ENCODE measurements around the gene ZMAT2.
"Not testable (repeated sequence)": the region's sequence is repeated elsewhere in the genome, so short reads cannot be mapped to it uniquely, and the experiment has no call there.

ZMAT2 gene

GRCh38 chr5:140710899-140711552 is 10.8 kb downstream of the ZMAT2 start:
- peak; percentile 99 for DNase-seq

- DNase-seq: no peak
Observed at GRCh38 chr5:140711794-140712193, 11.5 kb downstream of the ZMAT2 start.

GRCh38 chr5:140713562-140714094 is 13.4 kb downstream of the ZMAT2 start:
- DNase-seq: no peak

DNA sequence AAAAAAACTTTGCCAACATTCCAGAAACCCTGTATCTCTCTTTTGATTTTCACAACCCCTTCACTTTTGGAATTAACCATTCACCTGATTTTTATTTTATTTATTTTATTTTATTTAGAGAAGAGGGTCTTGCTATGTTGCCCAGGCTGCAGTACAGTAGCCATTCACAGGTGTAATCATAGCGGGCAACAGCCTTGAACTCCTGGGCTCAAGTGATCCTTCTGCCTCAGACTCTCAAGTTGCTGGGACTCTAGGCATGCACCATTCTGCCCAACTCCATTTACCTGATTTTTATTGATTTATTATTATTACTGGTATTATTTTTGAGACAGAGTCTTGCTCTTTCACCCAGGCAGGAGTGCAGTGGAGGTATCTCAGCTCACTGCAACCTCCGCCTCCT is 16.0 kb downstream of the ZMAT2 start:
- DNase-seq: not testable (repeated sequence)

GRCh38 chr5:140718266-140718592 is 18.0 kb downstream of the ZMAT2 start:
- no peak for DNase-seq

DNA sequence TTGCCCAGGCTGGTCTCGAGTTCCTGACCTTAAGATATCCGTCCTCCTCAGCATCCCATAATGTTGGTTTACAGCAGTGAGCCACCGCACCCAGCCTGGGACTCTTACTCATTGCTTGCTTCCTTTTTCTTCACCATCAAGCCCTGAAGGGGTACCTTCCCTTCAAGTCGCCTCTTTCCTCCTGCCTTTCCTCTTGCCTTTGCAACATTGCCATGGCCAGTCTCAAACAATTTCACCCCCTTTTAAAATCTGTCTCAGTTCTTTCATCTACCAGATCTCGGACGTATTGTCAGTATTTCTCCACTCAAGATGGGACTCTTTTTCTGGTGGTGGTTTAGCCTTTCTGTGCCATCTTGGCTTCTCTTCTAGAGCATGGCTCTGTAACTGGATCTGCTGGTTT is 20.5 kb downstream of the ZMAT2 start:
- DNase-seq: peak; percentile 20

DNA sequence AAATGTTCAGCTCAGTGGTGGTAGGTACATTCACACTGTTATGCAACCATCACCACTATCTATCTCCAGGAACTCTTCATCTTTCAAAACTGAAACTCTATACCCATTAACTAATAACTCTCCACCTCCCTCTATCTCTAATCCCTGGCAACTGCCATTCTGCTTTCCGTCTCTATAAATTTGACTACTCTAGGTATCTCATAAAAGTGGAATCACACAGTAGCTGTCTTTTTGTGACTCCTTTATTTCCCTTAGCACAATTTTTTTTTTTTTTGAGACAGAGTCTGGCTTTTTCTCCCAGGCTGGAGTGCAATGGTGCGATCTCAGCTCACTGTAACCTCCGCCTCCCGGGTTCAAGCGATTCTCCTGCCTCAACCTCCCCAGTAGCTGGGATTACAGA is 21.1 kb downstream of the ZMAT2 start:
- peak; percentile 31 for DNase-seq

GRCh38 chr5:140725799-140726471 is 25.7 kb downstream of the ZMAT2 start:
- peak; percentile 99 for DNase-seq

DNA sequence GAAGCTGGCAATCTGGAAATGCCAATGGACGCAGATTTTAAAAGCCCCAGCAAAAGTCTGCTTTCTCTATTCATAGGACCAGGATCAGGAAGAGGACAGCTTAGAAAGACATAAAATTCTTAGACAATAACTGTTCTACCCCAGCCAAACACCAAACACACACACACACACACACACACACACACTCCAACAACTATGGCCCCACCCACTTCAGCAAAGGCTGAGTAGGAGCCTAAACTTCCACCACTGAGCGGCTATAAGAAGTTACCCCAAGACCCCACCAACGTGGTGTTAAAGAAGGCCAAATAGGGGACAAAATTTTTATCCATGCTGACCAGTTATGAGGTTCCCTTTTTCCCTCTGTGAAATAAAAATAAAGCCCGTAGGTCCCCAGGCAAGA is 32.9 kb downstream of the ZMAT2 start:
- no peak for DNase-seq

DNA sequence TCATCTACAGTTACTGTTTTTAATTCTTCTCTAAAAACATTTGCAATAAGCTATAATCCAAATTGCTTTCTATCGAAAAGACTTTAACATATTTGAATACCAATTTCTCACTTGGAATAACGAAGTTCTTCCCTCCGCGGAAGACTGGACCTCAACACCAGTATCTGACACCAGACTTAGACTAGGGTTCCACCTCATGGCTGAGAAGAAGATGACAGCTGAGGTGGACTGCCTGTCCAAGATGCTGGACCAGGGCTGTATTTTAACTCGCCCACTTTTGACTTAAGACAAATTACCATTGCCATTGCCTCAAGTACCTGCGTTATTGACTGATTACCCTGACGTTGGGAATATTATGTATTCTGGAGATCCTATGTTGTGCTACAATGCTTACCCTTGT is 34.1 kb downstream of the ZMAT2 start:
- peak; percentile 24 for DNase-seq

DNA sequence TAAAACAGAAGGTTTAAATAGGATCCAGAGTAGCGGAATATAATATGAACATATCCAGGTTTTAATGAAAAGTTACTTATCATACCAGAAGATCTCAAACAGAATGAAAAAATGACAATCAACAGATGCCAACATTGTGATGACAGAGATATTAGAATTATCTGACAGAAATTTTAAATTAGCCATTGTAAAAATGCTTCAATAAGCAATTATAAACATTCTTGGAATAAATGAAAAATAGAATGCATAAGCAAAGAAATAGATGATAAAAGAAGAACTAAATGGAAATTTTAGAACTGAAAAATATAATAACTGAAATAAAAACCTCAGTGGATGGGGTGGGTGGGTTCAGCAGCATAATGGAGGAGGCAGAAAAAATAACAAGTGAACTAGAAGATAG is 37.2 kb downstream of the ZMAT2 start:
- no peak for DNase-seq

- no peak for DNase-seq
Observed at GRCh38 chr5:140741967-140742366, 41.7 kb downstream of the ZMAT2 start.

DNA sequence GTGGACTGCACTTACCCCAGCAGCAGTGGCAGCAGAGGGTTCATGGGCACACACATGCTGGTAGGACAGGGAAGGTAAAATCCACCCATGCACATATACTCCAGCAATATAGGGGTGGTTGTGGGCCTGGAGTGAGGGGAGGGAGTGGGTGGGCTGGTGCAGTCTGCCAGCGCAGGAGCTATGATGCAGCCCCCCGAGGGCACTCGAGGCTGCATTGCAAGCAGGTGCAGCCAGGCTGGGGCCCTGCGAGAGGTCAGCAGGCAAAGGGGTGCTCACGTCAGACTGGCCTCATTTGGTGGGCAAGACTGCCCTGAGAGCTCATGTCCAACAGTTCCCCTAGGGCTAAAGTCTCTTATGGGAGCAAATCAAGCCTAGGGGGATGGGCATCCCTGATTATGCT is 53.3 kb downstream of the ZMAT2 start:
- no peak for DNase-seq

Measured in OCI-M1 (cell line).